HepG2 (cell line): ENCODE results near the gene PDGFRB. TPM values are rescaled to one million over a fixed set of nuclear protein-coding genes. Genes with fewer than 3 reads are reported as not detected.

Experiments used
- ATAC-seq: fragments of 200-7000 bp; cut with Tn5 transposase; 3 replicates; pipeline ENCODE4 v1.9.1; 2020; ENCODE audit warnings: mild to moderate bottlenecking, moderate library complexity
- BruUV-seq: library from RNA; stranded (reverse); fragments of 400-500 nt; replicated peaks from 2 replicates; lab custom pipeline; 2021; lab: Mats Ljungman, UMichigan
- CTCF ChIA-PET: fragments of 300-600 bp; formaldehyde crosslinking; extraction: SDS; loops from one replicate; lab custom pipeline; 2021; ENCODE audit warnings: low total read pairs, inconsistent platforms, low intra/inter-chr PET ratio; lab: Yijun Ruan, JAX
- POLR2A ChIA-PET: fragments of 350-600 bp; sonication (Branson Sonifier 250); formaldehyde crosslinking; loops from one replicate; lab custom pipeline; 2020; ENCODE audit warnings: antibody characterized with exemption, inconsistent platforms; lab: Yijun Ruan, JAX
- DNase-seq: peaks from one replicate; pipeline ENCODE4 v3.0.0-alpha.2; 2015; ENCODE audit warnings: low spot score
- FAIRE-seq: peaks from 3 replicates; lab custom pipeline; 2011; peaks lifted over from hg19 to GRCh38; lab: Jason Lieb, UNC
- H2AFZ ChIP-seq: one replicate; pipeline ENCODE4 v1.6.1; 2011; ENCODE audit warnings: low read length, inconsistent platforms
- H3K27ac ChIP-seq: fragments of 300-600 bp; 3 replicates; pipeline ENCODE4 v1.8.0; 2011; ENCODE audit warnings: mixed run types, mild to moderate bottlenecking, mixed read lengths, low read length, inconsistent platforms; ENCODE audit not compliant: insufficient read depth; ENCODE audit errors: extremely low read length
- H3K27me3 ChIP-seq, 2 experiments: fragments of 200-600 bp in 1 of 2; 2 replicates in 1 of 2; 3 replicates in 1 of 2; pipeline versions ENCODE4 v1.6.0 to v1.8.0; 2011; ENCODE audit warnings: low read length in 2 of 2, mild to moderate bottlenecking in 2 of 2, moderate library complexity in 2 of 2, inconsistent platforms in 1 of 2; ENCODE audit not compliant: insufficient read depth in 2 of 2, control insufficient read depth in 1 of 2
- H3K36me3 ChIP-seq, 2 experiments: fragments of 200-600 bp in 1 of 2; replicated peaks in 1 of 2; 2 replicates in 1 of 2; 3 replicates in 1 of 2; pipeline versions ENCODE4 v1.5.1 to v1.8.0; 2011; ENCODE audit warnings: low read length in 2 of 2, inconsistent platforms in 1 of 2; ENCODE audit not compliant: insufficient read depth in 2 of 2, control insufficient read depth in 1 of 2
- H3K4me1 ChIP-seq: 2 replicates; pipeline ENCODE4 v1.5.1; 2012; ENCODE audit warnings: low read length, inconsistent platforms; ENCODE audit not compliant: insufficient read depth
- H3K4me2 ChIP-seq: 2 replicates; pipeline ENCODE4 v1.6.0; 2011; ENCODE audit warnings: low read depth, low read length, inconsistent platforms
- H3K4me3 ChIP-seq, 3 experiments: fragments of 200-600 bp in 1 of 3; sonication (generic), shearing (Covaris generic) in 1 of 3; replicated peaks in 1 of 3; 2 replicates each; pipeline ENCODE4 v1.5.1; 2011 to 2016; ENCODE audit warnings: low read length in 3 of 3, inconsistent platforms in 2 of 3, low read depth in 2 of 3, mild to moderate bottlenecking in 2 of 3, control low read depth in 1 of 3, mixed read lengths in 1 of 3; ENCODE audit not compliant: insufficient read depth in 1 of 3
- H3K79me2 ChIP-seq: one replicate; pipeline ENCODE4 v1.6.1; 2011; ENCODE audit warnings: low read length, inconsistent platforms; ENCODE audit not compliant: insufficient read depth
- H3K9ac ChIP-seq: 2 replicates; pipeline ENCODE4 v1.6.0; 2011; ENCODE audit warnings: mild to moderate bottlenecking, low read depth, low read length, inconsistent platforms; ENCODE audit not compliant: insufficient read depth
- H3K9me3 ChIP-seq: 2 replicates; pipeline ENCODE4 v1.5.1; 2012; ENCODE audit warnings: mild to moderate bottlenecking, low read length
- H4K20me1 ChIP-seq: 2 replicates; pipeline ENCODE4 v1.6.0; 2011; ENCODE audit warnings: inconsistent platforms, mild to moderate bottlenecking, low read length, moderate library complexity; ENCODE audit not compliant: insufficient read depth
- ARNTL ChIP-seq: sonication (generic); formaldehyde crosslinking; IDR thresholded peaks from 2 replicates; pipeline ENCODE4 v1.4.0; 2020; ENCODE audit warnings: mild to moderate bottlenecking, missing genetic modification reagents
- ETV6 ChIP-seq: sonication (generic); formaldehyde crosslinking; conservative IDR thresholded peaks from 2 replicates; pipeline ENCODE4 v1.4.0; 2020; ENCODE audit warnings: missing genetic modification reagents
- FOXC1 ChIP-seq: sonication (generic); formaldehyde crosslinking; IDR thresholded peaks from 2 replicates; pipeline ENCODE4 v1.8.0; 2022; ENCODE audit warnings: mild to moderate bottlenecking, missing genetic modification reagents, borderline replicate concordance
- FOXM1 ChIP-seq: sonication (generic); formaldehyde crosslinking; IDR thresholded peaks from 2 replicates; pipeline ENCODE4 v1.5.0; 2020; ENCODE audit warnings: missing genetic modification reagents
- NFATC3 ChIP-seq: sonication (generic); formaldehyde crosslinking; IDR thresholded peaks from 2 replicates; pipeline ENCODE4 v1.5.1; 2020; ENCODE audit warnings: mild to moderate bottlenecking, missing genetic modification reagents
- NFYC ChIP-seq: IDR thresholded peaks from 2 replicates; pipeline ENCODE4 v1.6.1; 2016; ENCODE audit warnings: missing genetic modification reagents, missing compliant biosample characterization
- PHF8 ChIP-seq: sonication (generic); formaldehyde crosslinking; IDR thresholded peaks from 2 replicates; pipeline ENCODE4 v1.5.0; 2020; ENCODE audit warnings: missing genetic modification reagents
- POGZ ChIP-seq: sonication (generic); formaldehyde crosslinking; IDR thresholded peaks from 2 replicates; pipeline ENCODE4 v1.4.0; 2020; ENCODE audit warnings: mild to moderate bottlenecking, missing genetic modification reagents
- PPARG ChIP-seq: conservative IDR thresholded peaks from 2 replicates; pipeline ENCODE4 v1.6.1; 2016; ENCODE audit warnings: missing biosample characterization, missing genetic modification reagents
- SYNCRIP ChIP-seq: fragments of 200-400 bp; formaldehyde crosslinking; IDR thresholded peaks from 2 replicates; pipeline ENCODE4 v1.6.1; 2018; ENCODE audit warnings: mild to moderate bottlenecking, low read depth, low read length; ENCODE audit not compliant: insufficient read depth
- ZBTB38 ChIP-seq: sonication (generic); formaldehyde crosslinking; IDR thresholded peaks from 2 replicates; pipeline ENCODE4 v1.5.1; 2020; ENCODE audit warnings: mild to moderate bottlenecking, missing genetic modification reagents
- ZNF160 ChIP-seq: sonication (generic); formaldehyde crosslinking; IDR thresholded peaks from 2 replicates; pipeline ENCODE4 v1.8.0; 2022; ENCODE audit warnings: mild to moderate bottlenecking, inconsistent platforms, missing genetic modification reagents
- ZNF543 ChIP-seq: sonication (generic); formaldehyde crosslinking; IDR thresholded peaks from 2 replicates; pipeline ENCODE4 v1.4.0; 2020; ENCODE audit warnings: mild to moderate bottlenecking, missing genetic modification reagents
- ZSCAN20 ChIP-seq: sonication (generic); formaldehyde crosslinking; IDR thresholded peaks from 2 replicates; pipeline ENCODE4 v1.4.0; 2020; ENCODE audit warnings: missing genetic modification reagents, mild to moderate bottlenecking, borderline replicate concordance
- WGBS: methylation state at CpG from one replicate; pipeline ENCODE4 v1.1.6; 2017; ENCODE audit warnings: low lambda C conversion rate; 5-methylcytosine and 5-hydroxymethylcytosine counted together
- in situ Hi-C: cut with HindIII; loops from 2 replicates; pipeline ENCODE4 v1.10.0; 2017; ENCODE audit warnings: low pct_unique_long_range_greater_than_20kb; ENCODE audit not compliant: extremely low pct_ligation_motif_present
- intact Hi-C: fragments of 100-400 bp; cut with micrococcal nuclease; formaldehyde crosslinking; loops from one replicate; pipeline ENCODE4 v1.10.0; 2022; ENCODE audit not compliant: unreplicated experiment
- polyA plus RNA-seq, 8 experiments: library from polyadenylated mRNA; depleted of rRNA in 3 of 8; stranded (reverse) in 7 of 8; unstranded in 1 of 8; fragments of >200 nt; fragmentation: Illumina TruSeq in 4 of 8; extraction: Trizol in 4 of 8; gene quantifications; 2 replicates each; pipeline versions ENCODE4 v1.2.1 to v1.2.3, GENCODE V29; 2011 to 2016; ENCODE audit warnings: low read depth in 4 of 8, missing spikeins in 1 of 8, mixed read lengths in 1 of 8; ENCODE audit not compliant: insufficient read depth in 1 of 8
- total RNA-seq, 5 experiments: library from RNA; depleted of rRNA; stranded (reverse); fragments of >200 nt; fragmentation: Illumina TruSeq; extraction: Trizol; gene quantifications; 2 replicates each; pipeline ENCODE4 v1.2.3, GENCODE V29; 2016; ENCODE audit warnings: low read depth in 1 of 5
- TF ChIP-seq, protein P1 (sequence below): sonication (generic); formaldehyde crosslinking; IDR thresholded peaks from 2 replicates; pipeline ENCODE4 v1.5.1; 2020; ENCODE audit warnings: mild to moderate bottlenecking, missing genetic modification reagents, moderate library complexity

The PDGFRB gene
- total and polyA plus RNA-seq, 2 of the 13 experiments (the other 11 are each of a cell fraction or from before 2014, with no cell fraction given): 4.0 to 21.0 TPM

DNA sequence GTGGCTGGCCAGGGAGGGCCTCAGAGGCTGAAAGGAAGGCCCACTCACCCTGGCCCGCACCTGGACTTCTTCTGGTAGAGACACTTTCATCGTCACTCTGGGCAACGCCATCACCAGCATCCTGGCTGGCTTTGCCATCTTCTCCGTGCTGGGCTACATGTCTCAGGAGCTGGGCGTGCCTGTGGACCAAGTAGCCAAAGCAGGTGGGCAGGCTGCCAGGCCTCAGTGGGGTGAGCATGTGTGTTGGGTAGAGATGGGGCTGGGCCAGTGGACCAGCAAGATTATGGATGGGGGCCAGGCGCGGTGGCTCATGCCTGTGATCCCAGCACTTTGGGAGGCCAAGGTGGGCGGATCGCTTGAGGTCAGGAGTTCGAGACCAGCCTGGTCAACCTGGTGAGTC lies 46.9 kb upstream of the PDGFRB start:
- WGBS: 18% methylated on average over 8 of the region's 10 CpGs
- DNase-seq (no peak), FAIRE-seq (no peak), ATAC-seq (no peak)
- no peaks in the 10 kb centered on the region for H3K36me3 ChIP-seq
- no peak overlapping the region for H3K27ac ChIP-seq
- ChIA-PET CTCF (no interaction called here), POLR2A (no interaction called here)
- H3K4me1 ChIP-seq: no peaks in the 10 kb centered on the region
- H4K20me1 ChIP-seq: no peaks in the 10 kb centered on the region
- no peak overlapping the region for H3K4me2 ChIP-seq
- no peak overlapping the region for H3K4me3 ChIP-seq
- no peak overlapping the region for H3K9ac ChIP-seq
- peaks cover 4 to 48% of the 10 kb centered on the region in 2 experiments; a peak in 3 of 5 replicates for H3K27me3 ChIP-seq
- H3K9me3 ChIP-seq: no peaks in the 10 kb centered on the region
- in situ Hi-C loops: no loop called here
- no TSS peak for BruUV-seq
- H3K79me2 ChIP-seq: no peaks in the 10 kb centered on the region
- H2AFZ ChIP-seq: no peak overlapping the region
- TF ChIP-seq NFYC (CRISPR knock-in tag): no peak
- no peak for TF ChIP-seq ARNTL (CRISPR knock-in tag)
- TF ChIP-seq, protein P1, sequence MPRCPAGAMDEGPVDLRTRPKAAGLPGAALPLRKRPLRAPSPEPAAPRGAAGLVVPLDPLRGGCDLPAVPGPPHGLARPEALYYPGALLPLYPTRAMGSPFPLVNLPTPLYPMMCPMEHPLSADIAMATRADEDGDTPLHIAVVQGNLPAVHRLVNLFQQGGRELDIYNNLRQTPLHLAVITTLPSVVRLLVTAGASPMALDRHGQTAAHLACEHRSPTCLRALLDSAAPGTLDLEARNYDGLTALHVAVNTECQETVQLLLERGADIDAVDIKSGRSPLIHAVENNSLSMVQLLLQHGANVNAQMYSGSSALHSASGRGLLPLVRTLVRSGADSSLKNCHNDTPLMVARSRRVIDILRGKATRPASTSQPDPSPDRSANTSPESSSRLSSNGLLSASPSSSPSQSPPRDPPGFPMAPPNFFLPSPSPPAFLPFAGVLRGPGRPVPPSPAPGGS (CRISPR knock-in tag): no peak
- no peak for TF ChIP-seq ZNF543 (CRISPR knock-in tag)
- TF ChIP-seq ZNF160 (CRISPR knock-in tag): no peak
- TF ChIP-seq POGZ: no peak
- no peak for TF ChIP-seq ZSCAN20 (CRISPR knock-in tag)
- no peak for TF ChIP-seq FOXM1
- TF ChIP-seq SYNCRIP: no peak
- TF ChIP-seq FOXC1 (CRISPR knock-in tag): no peak
- TF ChIP-seq NFATC3: no peak
- no peak for TF ChIP-seq ETV6 (CRISPR knock-in tag)
- no peak for TF ChIP-seq PHF8
- TF ChIP-seq PPARG (CRISPR knock-in tag): no peak
- no peak for TF ChIP-seq ZBTB38 (CRISPR knock-in tag)
- intact Hi-C loops: no loop called here
